HG02759 (cell line): Measurements from ENCODE around the gene EGLN1.

Experiments
- ATAC-seq: cut with Tn5 transposase; IDR thresholded peaks from one replicate; pipeline ENCODE4 v1.9.1; 2021; ENCODE audit warnings: mild to moderate bottlenecking, moderate library complexity; ENCODE audit not compliant: unreplicated experiment

The EGLN1 gene

DNA sequence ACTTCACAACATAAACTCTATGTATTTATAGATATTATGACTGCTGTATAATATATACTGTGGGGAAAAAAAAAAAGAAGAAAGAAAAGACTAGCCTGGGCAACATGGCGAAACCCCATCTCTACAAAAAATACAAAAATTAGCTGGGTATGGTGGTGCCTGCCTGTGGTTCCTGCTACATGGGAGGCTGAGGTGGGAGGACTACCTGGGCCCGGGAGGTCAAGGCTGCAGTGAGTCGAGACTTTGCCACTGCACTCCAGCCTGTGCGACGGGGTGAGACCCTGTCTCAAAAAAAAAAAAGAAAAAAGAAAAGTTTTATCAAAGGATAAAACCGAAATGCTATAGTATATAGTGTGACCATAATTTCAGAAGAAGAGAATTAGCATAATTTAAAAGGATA lies 87.1 kb downstream of the EGLN1 start:
- no peak for ATAC-seq

DNA sequence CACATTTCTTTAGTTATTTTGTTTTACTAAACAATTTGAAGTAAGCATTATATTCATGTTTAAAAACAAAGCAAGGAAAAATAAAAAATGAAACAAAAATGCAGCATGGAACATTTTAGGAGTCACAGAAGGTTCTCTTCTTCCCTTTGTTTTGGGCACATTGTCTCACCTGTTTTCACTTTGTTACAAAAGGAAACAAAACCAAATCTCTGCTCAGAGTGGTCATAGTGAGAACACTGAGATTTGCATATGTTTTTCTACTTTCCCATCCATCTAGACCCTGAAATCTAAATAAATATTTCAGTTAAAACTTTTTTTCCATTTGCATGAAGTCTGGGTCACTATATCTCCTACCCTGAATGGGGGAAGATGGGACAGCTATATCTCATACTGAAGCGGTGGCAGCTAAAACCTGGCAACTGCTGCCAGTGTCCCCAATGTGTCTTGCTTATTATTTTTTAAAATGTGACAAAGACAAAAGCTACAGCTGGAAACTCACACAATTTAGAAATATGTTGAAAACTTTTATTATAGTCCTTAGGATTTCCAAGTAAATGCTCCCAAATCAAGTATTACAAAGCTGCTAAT lies 87.9 kb downstream of the EGLN1 start:
- no peak for ATAC-seq

DNA sequence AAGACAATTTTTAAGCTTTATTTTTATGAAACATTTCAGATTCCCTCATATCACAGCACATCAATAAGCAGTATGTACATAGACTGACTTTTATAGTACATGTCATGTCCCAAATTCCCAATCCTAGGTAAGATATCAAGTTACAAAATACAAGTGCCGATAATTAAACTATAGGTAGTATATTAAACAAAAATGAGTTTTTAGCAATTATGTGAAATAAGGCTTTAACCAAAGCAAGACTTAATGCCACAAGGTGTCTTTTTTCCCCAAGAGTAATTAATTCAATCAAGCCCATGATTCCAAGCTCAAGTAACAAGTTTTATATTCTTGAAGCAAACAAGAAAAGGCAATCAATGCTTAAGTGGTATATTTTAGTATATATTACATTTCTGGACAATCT lies 89.3 kb downstream of the EGLN1 start:
- no peak for ATAC-seq

DNA sequence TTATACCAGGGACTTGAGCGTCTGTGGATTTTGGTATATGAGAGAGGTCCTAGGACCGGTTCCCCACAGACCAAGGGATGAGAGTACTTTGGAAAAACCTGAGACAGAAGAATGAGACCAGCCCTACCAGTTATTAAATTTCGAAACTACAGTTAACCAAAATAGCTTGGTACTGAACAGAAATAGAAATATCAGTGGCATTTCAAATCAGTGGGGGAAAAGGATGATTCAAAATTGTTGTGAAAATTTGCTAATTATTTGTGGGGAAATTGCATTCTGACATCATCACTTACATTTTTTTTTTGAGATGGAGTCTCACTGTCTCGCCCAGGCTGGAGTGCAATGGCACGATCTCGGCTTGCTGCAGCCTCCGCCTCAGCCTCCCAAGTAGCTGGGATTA lies 92.6 kb downstream of the EGLN1 start:
- peak; percentile 35 for ATAC-seq

DNA sequence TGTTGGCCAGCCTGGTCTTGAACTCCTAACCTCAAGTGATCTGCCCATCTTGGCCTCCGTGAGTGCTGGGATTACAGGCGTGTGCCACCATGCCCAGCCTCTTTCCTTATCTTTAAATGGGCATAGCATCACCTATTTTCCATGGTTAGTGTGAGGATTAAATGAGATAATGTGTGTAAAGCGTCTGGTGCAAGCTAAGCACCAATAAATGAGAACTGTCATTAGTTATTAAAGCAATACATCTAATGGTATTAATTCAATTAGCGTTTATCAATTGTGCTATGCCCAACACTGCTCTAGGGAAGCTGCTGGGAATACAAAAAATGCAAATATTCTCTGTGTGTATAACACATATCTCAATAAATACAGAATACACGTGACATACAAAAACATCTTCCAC lies 94.5 kb downstream of the EGLN1 start:
- no peak for ATAC-seq

DNA sequence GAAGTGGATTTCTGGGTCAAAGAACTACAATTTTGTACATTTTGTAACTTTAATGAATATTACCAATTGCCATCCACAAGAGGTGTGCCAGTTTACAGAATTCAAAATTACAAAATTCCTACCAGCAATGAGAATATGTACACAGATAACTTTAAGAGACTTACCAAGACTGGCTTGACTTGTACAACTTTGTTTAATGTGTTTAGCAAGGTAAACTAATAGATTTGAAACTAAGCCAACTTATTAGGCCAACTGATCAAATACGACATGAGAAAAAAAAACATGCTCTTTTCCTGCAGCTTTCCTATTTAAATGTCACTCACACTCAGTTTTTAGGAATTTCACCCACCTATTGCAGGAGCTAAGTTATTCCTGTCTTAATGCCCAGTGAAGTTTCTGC lies 95.8 kb downstream of the EGLN1 start:
- no peak for ATAC-seq

DNA sequence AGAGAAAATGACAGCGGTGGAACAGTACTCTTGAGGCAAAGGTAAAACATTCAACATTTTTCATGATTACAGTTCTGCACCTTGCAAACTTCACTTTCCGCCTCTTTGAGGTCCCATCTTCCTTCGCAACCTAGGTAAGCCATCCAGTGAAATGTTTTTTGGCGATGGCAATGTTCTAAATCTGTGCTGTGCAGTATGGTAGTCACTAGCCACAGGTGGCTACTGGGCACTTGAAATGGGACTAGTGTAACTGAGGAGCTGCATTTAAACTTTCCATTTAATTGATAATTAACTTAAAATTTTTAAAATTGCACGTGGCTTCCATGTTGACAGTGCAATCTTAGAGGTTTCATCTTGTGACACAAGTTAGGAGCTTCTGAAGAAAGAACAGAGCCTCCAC lies 97.4 kb downstream of the EGLN1 start:
- ATAC-seq, result no peak

DNA sequence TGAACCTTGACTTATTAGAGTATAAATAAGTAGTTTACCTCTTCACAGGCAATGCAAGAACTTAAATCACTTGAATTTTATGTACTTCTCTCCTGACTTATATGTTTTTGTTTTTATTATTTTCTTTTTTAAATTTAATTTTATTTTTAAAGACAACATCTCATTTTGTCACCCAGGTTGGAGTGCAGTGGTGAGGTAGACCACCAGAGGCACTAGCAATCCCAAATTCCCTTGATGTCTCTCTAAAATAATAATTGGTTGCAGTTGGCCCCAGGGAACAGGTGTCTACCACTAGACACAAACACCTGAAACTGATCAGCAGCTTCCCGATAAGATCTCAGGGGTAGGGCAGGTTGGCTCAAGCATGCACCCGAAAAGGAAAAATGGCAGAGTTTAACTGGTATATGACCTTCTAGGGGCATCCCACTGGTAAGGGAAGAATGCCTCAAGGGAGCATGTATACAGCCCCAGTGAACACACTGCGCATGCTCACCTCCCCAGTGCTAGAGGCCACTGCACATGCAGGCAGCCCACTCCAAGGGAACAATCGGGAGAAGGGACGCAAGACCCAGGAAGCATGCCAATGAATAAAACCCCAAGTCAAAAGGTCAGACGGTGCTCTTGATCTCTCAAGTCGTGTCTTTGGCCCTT lies 99.1 kb downstream of the EGLN1 start:
- no peak for ATAC-seq

DNA sequence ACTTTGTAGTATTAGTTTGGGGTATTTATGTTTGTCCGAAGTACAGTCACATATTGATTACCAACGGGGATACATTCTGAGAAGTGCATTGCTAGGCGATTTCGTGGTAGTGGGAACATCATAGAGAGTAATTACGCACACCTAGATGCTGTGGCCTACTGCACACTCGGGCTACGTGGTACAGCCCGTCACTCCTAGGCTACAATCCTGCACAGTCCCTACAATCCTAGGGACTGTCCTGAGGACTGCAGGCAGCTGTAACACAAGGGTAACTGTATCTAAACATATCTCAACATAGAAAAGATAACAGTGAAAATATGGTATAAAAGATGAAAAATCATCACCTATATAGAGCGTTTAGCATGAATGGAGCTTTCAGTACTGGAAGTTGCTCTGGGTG lies 103.0 kb downstream of the EGLN1 start:
- no peak for ATAC-seq

DNA sequence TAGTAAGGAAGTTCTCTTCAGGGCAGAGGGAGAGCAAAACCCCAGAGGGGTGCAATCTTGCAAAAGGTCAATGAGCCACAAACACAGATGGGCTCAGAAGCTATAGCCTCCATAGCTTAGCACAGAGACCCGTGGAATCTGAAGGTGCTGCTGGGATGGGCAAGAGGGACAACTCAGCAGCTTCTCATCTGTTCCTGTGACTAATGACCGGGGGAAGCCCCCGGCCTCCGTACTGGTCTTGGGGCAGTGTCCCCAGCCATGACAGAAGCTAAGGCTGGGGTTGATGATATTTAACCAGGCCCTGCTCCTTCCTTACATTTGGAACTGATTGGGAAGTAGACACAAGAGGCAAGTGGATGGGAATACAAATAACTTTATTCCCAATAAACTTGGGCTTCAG lies 103.5 kb downstream of the EGLN1 start:
- no peak for ATAC-seq

DNA sequence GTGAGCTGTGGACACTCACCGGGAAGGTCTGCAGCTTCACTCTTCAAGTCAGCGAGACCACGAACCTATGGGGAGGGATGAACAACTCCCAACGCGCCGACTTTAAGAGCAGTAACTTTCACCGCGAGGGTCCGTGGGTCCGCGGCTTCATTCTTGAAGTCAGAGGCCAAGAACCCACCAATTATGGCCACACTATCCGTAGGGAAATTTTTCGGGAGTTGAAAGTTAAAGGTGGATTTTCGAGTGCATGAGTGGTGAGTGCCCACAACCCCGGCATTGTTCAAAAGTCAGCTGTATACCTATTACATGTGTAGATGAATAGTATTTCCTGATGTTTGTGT lies 104.1 kb downstream of the EGLN1 start:
- ATAC-seq, result no peak

DNA sequence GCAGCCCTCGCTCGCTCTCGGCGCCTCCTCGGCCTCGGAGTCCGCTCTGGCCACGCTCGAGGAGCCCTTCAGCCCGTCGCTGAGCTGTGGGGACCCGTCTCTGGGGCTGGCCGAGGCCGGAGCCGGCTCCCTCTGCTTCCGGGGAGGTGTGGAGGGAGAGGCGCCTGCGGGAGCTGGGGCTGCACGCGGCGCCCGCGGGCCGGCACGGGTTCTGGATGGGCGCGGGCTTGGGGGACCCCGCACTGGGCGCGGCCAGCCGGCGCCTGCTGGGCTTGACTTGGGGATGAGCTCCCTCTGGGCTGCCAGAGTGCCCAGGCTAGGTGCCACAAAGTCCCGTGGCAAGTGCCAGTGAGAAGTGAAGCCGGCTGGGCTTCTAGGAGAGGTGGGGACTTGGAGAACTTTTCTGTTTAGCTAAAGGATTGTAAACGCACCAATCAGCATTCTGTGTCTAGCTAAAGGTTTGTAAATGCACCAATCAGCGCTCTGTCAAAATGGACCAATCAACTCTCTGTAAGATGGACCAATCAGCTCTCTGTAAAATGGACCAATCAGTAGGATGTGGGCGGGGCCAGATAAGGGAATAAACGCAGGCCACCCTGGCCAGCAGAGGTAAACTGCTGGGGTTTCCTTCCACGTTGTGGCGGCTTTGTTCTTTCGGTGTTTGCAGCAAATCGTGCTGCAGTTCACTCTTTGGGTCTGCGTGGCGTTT lies 104.6 kb downstream of the EGLN1 start:
- ATAC-seq, result no peak

DNA sequence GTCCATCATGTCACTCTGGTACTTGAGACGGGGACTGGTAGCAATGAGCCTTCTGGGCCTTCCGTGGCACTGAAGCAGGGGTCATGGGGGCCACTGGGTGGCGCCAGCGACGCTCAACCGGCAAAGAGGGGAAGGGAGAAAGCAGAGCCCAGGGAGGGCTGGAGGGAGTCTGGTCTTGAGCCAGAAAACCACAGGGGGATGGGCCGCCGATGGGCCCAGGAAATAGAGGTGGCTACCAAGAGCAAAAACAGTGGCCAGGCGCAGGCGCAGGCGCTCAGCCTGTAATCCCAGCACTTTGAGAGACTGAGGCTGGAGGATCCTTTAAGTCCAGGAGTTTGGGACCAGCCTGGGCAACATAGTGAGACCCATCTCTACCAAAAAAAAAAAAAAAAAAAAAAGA lies 106.2 kb downstream of the EGLN1 start:
- peak; percentile 78 for ATAC-seq
